Thyroid gland (tissue), 4 donors: Measurements from ENCODE around the gene PRR5. TPM values are rescaled to one million over a fixed set of nuclear protein-coding genes. Genes with fewer than 3 reads are reported as not detected.

Source experiments
- DNase-seq, 2 donors: peaks; one replicate each; pipeline ENCODE4 v3.0.0-alpha.2; 2019
- H3K27ac ChIP-seq, 3 donors: fragments of 200-600 bp; sonication (generic); 1 replicate in 2 of 3; 2 replicates in 1 of 3; pipeline ENCODE4 v1.5.1; 2016 to 2019; ENCODE audit warnings: mild to moderate bottlenecking in 1 of 3, moderate library complexity in 1 of 3
- H3K27me3 ChIP-seq: fragments of 200-600 bp; sonication (generic); one replicate; pipeline ENCODE4 v1.5.1; 2019
- H3K36me3 ChIP-seq, 2 donors: fragments of 200-600 bp; sonication (generic); one replicate each; pipeline ENCODE4 v1.5.1; 2016 to 2019
- H3K4me1 ChIP-seq, 2 donors: fragments of 200-600 bp; sonication (generic); one replicate each; pipeline ENCODE4 v1.5.1; 2017 to 2019
- H3K4me3 ChIP-seq, 3 donors: fragments of 200-600 bp; sonication (generic); replicated peaks in 1 of 3; 1 replicate in 2 of 3; 2 replicates in 1 of 3; pipeline ENCODE4 v1.5.1; 2016; ENCODE audit warnings: mild to moderate bottlenecking in 1 of 3
- H3K9me3 ChIP-seq: fragments of 200-600 bp; sonication (generic); one replicate; pipeline ENCODE4 v1.5.1; 2017
- POLR2A ChIP-seq, 2 donors: fragments of 450-650 bp; IDR thresholded peaks; one replicate each; pipeline ENCODE4 v1.6.1; 2017; ENCODE audit warnings: antibody characterized with exemption in 2 of 2, mild to moderate bottlenecking in 2 of 2, moderate library complexity in 1 of 2
- WGBS, 2 donors: methylation state at CpG; one replicate each; pipeline ENCODE4 v1.1.5; 2017; 5-methylcytosine and 5-hydroxymethylcytosine counted together
- intact Hi-C: fragments of 100-400 bp; cut with DNase I; formaldehyde crosslinking; loops from one replicate; pipeline ENCODE4 v1.15.1; 2023
- total RNA-seq, 4 donors: library from RNA; depleted of rRNA; stranded (reverse); fragments of >200 nt; gene quantifications; one replicate each; pipeline ENCODE4 v1.2.3, GENCODE V29; 2016
- TF ChIP-seq, protein P1 (sequence below), 6 experiments: fragments of 200-600 bp in 3 of 6; fragments of 450-650 bp in 3 of 6; sonication (generic) in 3 of 6; IDR thresholded peaks; one replicate each; pipeline ENCODE4 v1.5.1; 2016 to 2019; ENCODE audit warnings: antibody characterized with exemption in 6 of 6, mild to moderate bottlenecking in 2 of 6, inconsistent platforms in 1 of 6, moderate library complexity in 1 of 6

PRR5 gene
- total RNA-seq, 4 donors from 2014 or later, result 17.3 to 31.8 (median 26.9) TPM

GRCh38 chr22:44786136-44786535, 84.1 kb downstream of the PRR5 start:
- WGBS, 2 donors, result 92 to 94% methylated on average over 23 of the region's 23 CpGs
- no peaks in the 10 kb centered on the region for H3K27me3 ChIP-seq
- DNase-seq, result no peak
- TF ChIP-seq POLR2A (IDR thresholded peaks at IDR 0.05), result no peak
- TF ChIP-seq, protein P1, sequence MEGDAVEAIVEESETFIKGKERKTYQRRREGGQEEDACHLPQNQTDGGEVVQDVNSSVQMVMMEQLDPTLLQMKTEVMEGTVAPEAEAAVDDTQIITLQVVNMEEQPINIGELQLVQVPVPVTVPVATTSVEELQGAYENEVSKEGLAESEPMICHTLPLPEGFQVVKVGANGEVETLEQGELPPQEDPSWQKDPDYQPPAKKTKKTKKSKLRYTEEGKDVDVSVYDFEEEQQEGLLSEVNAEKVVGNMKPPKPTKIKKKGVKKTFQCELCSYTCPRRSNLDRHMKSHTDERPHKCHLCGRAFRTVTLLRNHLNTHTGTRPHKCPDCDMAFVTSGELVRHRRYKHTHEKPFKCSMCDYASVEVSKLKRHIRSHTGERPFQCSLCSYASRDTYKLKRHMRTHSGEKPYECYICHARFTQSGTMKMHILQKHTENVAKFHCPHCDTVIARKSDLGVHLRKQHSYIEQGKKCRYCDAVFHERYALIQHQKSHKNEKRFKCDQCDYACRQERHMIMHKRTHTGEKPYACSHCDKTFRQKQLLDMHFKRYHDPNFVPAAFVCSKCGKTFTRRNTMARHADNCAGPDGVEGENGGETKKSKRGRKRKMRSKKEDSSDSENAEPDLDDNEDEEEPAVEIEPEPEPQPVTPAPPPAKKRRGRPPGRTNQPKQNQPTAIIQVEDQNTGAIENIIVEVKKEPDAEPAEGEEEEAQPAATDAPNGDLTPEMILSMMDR (IDR thresholded peaks at IDR 0.05), result no peak
- H3K4me3 ChIP-seq, result no peak overlapping the region
- no peaks in the 10 kb centered on the region for H3K4me1 ChIP-seq
- no peaks in the 10 kb centered on the region for H3K36me3 ChIP-seq
- H3K9me3 ChIP-seq, result no peaks in the 10 kb centered on the region
- no peak overlapping the region for H3K27ac ChIP-seq
- intact Hi-C loops, result no loop called here

GRCh38 chr22:44786610-44787009, 84.6 kb downstream of the PRR5 start:
- WGBS, 2 donors, result 70 to 81% methylated on average over 5 to 7 of the region's 7 CpGs
- no peak overlapping the region for H3K4me3 ChIP-seq
- H3K4me1 ChIP-seq, result no peaks in the 10 kb centered on the region
- H3K27ac ChIP-seq, result no peak overlapping the region
- no peaks in the 10 kb centered on the region for H3K27me3 ChIP-seq
- intact Hi-C loops, result no loop called here
- TF ChIP-seq, protein P1 (IDR thresholded peaks at IDR 0.05), result no peak
- no peak for TF ChIP-seq POLR2A (IDR thresholded peaks at IDR 0.05)
- DNase-seq, result no peak
- H3K9me3 ChIP-seq, result no peaks in the 10 kb centered on the region
- H3K36me3 ChIP-seq, result no peaks in the 10 kb centered on the region

Other genes starting within 250 kb of the PRR5 start
- gene RTL6, start 204.0 kb upstream of the PRR5 start, total RNA-seq, result 10 to 100 TPM; 16.8 to 36.6 (median 28.6) TPM
- 10 to 100 TPM; 24.8 to 44.3 (median 28.0) TPM for gene ARHGAP8, start 50.4 kb downstream of the PRR5 start, total RNA-seq